ENCODE data around the gene ELOVL6.

- no peak for TF ChIP-seq POLR2A (IDR thresholded peaks at IDR 0.05; ENCODE audit: borderline replicate concordance, extremely low read depth, insufficient read depth, insufficient read length)
- no peak for TF ChIP-seq CTCF (IDR thresholded peaks at IDR 0.05 in 2 of 3, conservative IDR thresholded peaks at IDR 0.05 in 1 of 3; ENCODE audit: borderline replicate concordance in 1 of 3, insufficient read depth in 1 of 3, low read depth in 2 of 3, low read length in 2 of 3)
- no peak for TF ChIP-seq ATF3 (IDR thresholded peaks at IDR 0.05)
- no peak for TF ChIP-seq SRF (IDR thresholded peaks at IDR 0.05; ENCODE audit: low read depth)
- no peak for TF ChIP-seq EZH2 (IDR thresholded peaks at IDR 0.05)
- no peak for TF ChIP-seq EGR1 (IDR thresholded peaks at IDR 0.05; ENCODE audit: low read depth)
- TF ChIP-seq FOSL1 (IDR thresholded peaks at IDR 0.05; ENCODE audit: low read depth) = no peak
- no peak for TF ChIP-seq ZFX (IDR thresholded peaks at IDR 0.05)
These were observed 134.1 kb downstream of the ELOVL6 start for GRCh38 chr4:110064295-110064694.
